Caco-2 (cell line): Measurements from ENCODE around the gene PSMD8. TPM values are rescaled to one million over a fixed set of nuclear protein-coding genes. Genes with fewer than 3 reads are reported as not detected.

Experiments
- Bru-seq: library from RNA; stranded (reverse); fragments of 400-500 nt; gene quantifications from one replicate; lab custom pipeline; 2021; lab: Mats Ljungman, UMichigan
- BruChase-seq, 2 experiments: library from RNA; stranded (reverse); fragments of 400-500 nt; gene quantifications; one replicate each; lab custom pipeline; 2021; lab: Mats Ljungman, UMichigan
- BruUV-seq: library from RNA; stranded (reverse); fragments of 400-500 nt; replicated peaks from 2 replicates; lab custom pipeline; 2021; lab: Mats Ljungman, UMichigan
- CTCF ChIA-PET: fragments of 300-600 bp; sonication (Branson Sonifier 250); formaldehyde crosslinking; loops from one replicate; lab custom pipeline; 2022; ENCODE audit warnings: antibody characterized with exemption; lab: Charles Lee
- POLR2A ChIA-PET: fragments of 300-600 bp; sonication (Branson Sonifier 250); formaldehyde crosslinking; loops from one replicate; lab custom pipeline; 2022; ENCODE audit warnings: antibody characterized with exemption; lab: Charles Lee
- DNase-seq, 2 experiments: peaks; one replicate each; pipeline versions ENCODE4 v3.0.0 to v3.0.0-alpha.2; 2020 to 2022
- H3K27me3 ChIP-seq: replicated peaks from 2 replicates; pipeline ENCODE4 v1.6.0; 2011; ENCODE audit warnings: low read length; ENCODE audit not compliant: control insufficient read depth, insufficient read depth
- H3K36me3 ChIP-seq: 2 replicates; pipeline ENCODE4 v1.5.1; 2011; ENCODE audit warnings: low read length; ENCODE audit not compliant: control insufficient read depth, insufficient read depth
- H3K4me1 ChIP-seq: fragments of 250-450 bp; sonication (Bioruptor Pico); 2 replicates; pipeline ENCODE4 v1.5.1; 2020; ENCODE audit warnings: mild to moderate bottlenecking
- H3K4me3 ChIP-seq: 2 replicates; pipeline ENCODE4 v1.5.1; 2011; ENCODE audit warnings: low read depth, mild to moderate bottlenecking, control low read depth, low read length
- H3K9me3 ChIP-seq: fragments of 250-450 bp; sonication (Bioruptor Pico); 2 replicates; pipeline ENCODE4 v1.5.1; 2020; ENCODE audit warnings: mild to moderate bottlenecking, moderate library complexity
- H3K27ac Mint-ChIP-seq: one replicate; pipeline ENCODE4 v1.8.0; 2022; ENCODE audit warnings: mixed read lengths; ENCODE audit not compliant: unreplicated experiment
- H3K27me3 Mint-ChIP-seq: one replicate; pipeline ENCODE4 v1.8.0; 2022; ENCODE audit warnings: mixed read lengths; ENCODE audit not compliant: insufficient read depth, unreplicated experiment
- H3K36me3 Mint-ChIP-seq: one replicate; pipeline ENCODE4 v1.8.0; 2022; ENCODE audit warnings: mild to moderate bottlenecking, mixed read lengths; ENCODE audit not compliant: insufficient read depth, unreplicated experiment
- H3K4me1 Mint-ChIP-seq: one replicate; pipeline ENCODE4 v1.8.0; 2022; ENCODE audit warnings: low read depth, mixed read lengths; ENCODE audit not compliant: unreplicated experiment
- H3K4me3 Mint-ChIP-seq: one replicate; pipeline ENCODE4 v1.8.0; 2022; ENCODE audit warnings: mild to moderate bottlenecking, moderate library complexity, mixed read lengths; ENCODE audit not compliant: unreplicated experiment
- H3K9me3 Mint-ChIP-seq: one replicate; pipeline ENCODE4 v1.8.0; 2022; ENCODE audit warnings: mixed read lengths; ENCODE audit not compliant: unreplicated experiment
- CTCF ChIP-seq, 2 experiments: fragments of 200-600 bp in 1 of 2; IDR thresholded peaks; 1 replicate in 1 of 2; 2 replicates in 1 of 2; pipeline versions ENCODE4 v1.5.1 to v1.8.0; 2011 to 2022; ENCODE audit warnings: antibody characterized with exemption in 1 of 2, control low read depth in 1 of 2, inconsistent platforms in 1 of 2, low read depth in 1 of 2, low read length in 1 of 2, mild to moderate bottlenecking in 1 of 2, moderate library complexity in 1 of 2; ENCODE audit not compliant: insufficient read depth in 1 of 2, severe bottlenecking in 1 of 2, unreplicated experiment in 1 of 2
- intact Hi-C: fragments of 100-400 bp; cut with micrococcal nuclease; formaldehyde crosslinking; loops from one replicate; pipeline ENCODE4 v1.10.0; 2022; ENCODE audit not compliant: unreplicated experiment
- long read RNA-seq: library from polyadenylated mRNA; stranded (forward); transcript quantifications from one replicate; pipeline ENCODE4 v2.0.0, GENCODE V29; 2022
- total RNA-seq: library from RNA; stranded (reverse); gene quantifications from 2 replicates; pipeline ENCODE4 v1.2.3, GENCODE V29; 2022

The PSMD8 gene
- total RNA-seq: 264 and 274 TPM in 2 replicates
- Bru-seq, nascent RNA: percentile 79 among the genes with signal in this experiment
- BruChase-seq, experiment 1, labeled RNA remaining after a 2-hour chase: percentile 83 among the genes with signal in this experiment
- percentile 93 among the genes with signal in this experiment for BruChase-seq, experiment 2, labeled RNA remaining after a 6-hour chase
- long read RNA-seq, transcript PSMD8-201 (7 exons, 1,553 nt): major isoform, 688 of 754 reads
- long read RNA-seq, transcript PSMD8-208 (6 exons, 771 nt): minor isoform, 36 of 754 reads
- long read RNA-seq, partial matches to known transcripts: 14 of 754 reads
- long read RNA-seq, other reads (novel, unspliced or antisense): 15 of 754 reads

- Mint-ChIP-seq H3K27ac (peak within 1 kb of the TSS; percentile 92), H3K27me3 (no peaks in the 10 kb centered on the region), H3K36me3 (peaks cover 34% of the 10 kb centered on the region), H3K4me3 (peak within 1 kb of the TSS; percentile 90), H3K4me1 (peaks cover 12% of the 10 kb centered on the region), H3K9me3 (no peaks in the 10 kb centered on the region)
- peak within 1 kb of the TSS; percentile 95 for H3K4me3 ChIP-seq
- H3K36me3 ChIP-seq: no peaks in the 10 kb centered on the region; the same call in 1 of the 2 replicates
- no peaks in the 10 kb centered on the region for H3K9me3 ChIP-seq
- ChIA-PET CTCF (interaction anchor here (0.5 to 2.8 kb wide), 20 partner anchors 13 to 442 kb away, joined by 3 to 58 read pairs (median 4); partner anchors contain the start of genes CATSPERG, FAM98C, GGN and KCNK6), POLR2A (interaction anchor here (0.6 to 1.9 kb wide), 21 partner anchors 10 to 475 kb away, joined by 3 to 26 read pairs (median 4); partner anchors contain the start of genes C19orf33, EIF3K, FAM98C and GGN)
- TF ChIP-seq CTCF (IDR thresholded peaks at IDR 0.05; ENCODE audit: insufficient read depth in 1 of 2, low read depth in 1 of 2, low read length in 1 of 2, severe bottlenecking in 1 of 2, unreplicated experiment in 1 of 2): peak in 1 of 2 experiments; percentile 48
- H3K4me1 ChIP-seq: 0 out of 2 replicates have a peak, but pooled peaks cover 4% of the 10 kb centered on the region
- H3K27me3 ChIP-seq: no peaks in the 10 kb centered on the region
- intact Hi-C loops: loop anchor here (1.0 kb wide), 3 partner anchors 13 to 38 kb away; no protein-coding TSS in a partner anchor
- peak; percentile 99 for DNase-seq
- BruUV-seq: no TSS peak
These were observed at the start of gene PSMD8 for GRCh38 chr19:38374332-38375097. PSMD8 (plus strand) TSS chr19:38374571; CDS start chr19:38374602, 31 bp downstream.

DNA sequence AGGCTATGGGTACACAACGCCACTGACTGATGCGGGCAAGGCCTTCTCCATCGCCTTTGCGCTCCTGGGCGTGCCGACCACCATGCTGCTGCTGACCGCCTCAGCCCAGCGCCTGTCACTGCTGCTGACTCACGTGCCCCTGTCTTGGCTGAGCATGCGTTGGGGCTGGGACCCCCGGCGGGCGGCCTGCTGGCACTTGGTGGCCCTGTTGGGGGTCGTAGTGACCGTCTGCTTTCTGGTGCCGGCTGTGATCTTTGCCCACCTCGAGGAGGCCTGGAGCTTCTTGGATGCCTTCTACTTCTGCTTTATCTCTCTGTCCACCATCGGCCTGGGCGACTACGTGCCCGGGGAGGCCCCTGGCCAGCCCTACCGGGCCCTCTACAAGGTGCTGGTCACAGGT lies 47.8 kb upstream of the PSMD8 start:
- H3K36me3 ChIP-seq: no peaks in the 10 kb centered on the region
- ChIA-PET CTCF (interaction anchor here (1.2 kb wide), 1 partner anchor 89 kb away, joined by 4 read pairs; no protein-coding TSS in a partner anchor), POLR2A (no interaction called here)

More for the DNA sequence above, 47.8 kb upstream of the PSMD8 start:
- no peak for TF ChIP-seq CTCF (IDR thresholded peaks at IDR 0.05; ENCODE audit: insufficient read depth in 1 of 2, low read depth in 1 of 2, low read length in 1 of 2, severe bottlenecking in 1 of 2, unreplicated experiment in 1 of 2)
- Mint-ChIP-seq H3K36me3 (no peaks in the 10 kb centered on the region), H3K4me3 (no peak overlapping the region), H3K27me3 (no peaks in the 10 kb centered on the region), H3K9me3 (no peaks in the 10 kb centered on the region), H3K27ac (no peak overlapping the region), H3K4me1 (no peaks in the 10 kb centered on the region)
- Histone ChIP-seq H3K27me3 (no peaks in the 10 kb centered on the region), H3K4me1 (no peaks in the 10 kb centered on the region), H3K9me3 (no peaks in the 10 kb centered on the region), H3K4me3 (no peak overlapping the region)
- DNase-seq: no peak
- BruUV-seq: no TSS peak
- intact Hi-C loops: no loop called here
